ENCODE results near the gene OXTR.
"Not testable (repeated sequence)": the region's sequence is repeated elsewhere in the genome, so short reads cannot be mapped to it uniquely, and the experiment has no call there.

Gene OXTR

GRCh38 chr3:8739757-8740504, 29.5 kb downstream of the OXTR start:
- DNase-seq = no peak

- no peak for DNase-seq
These were observed 30.8 kb downstream of the OXTR start for GRCh38 chr3:8738639-8739038.

- DNase-seq = no peak
These were observed 31.6 kb downstream of the OXTR start for GRCh38 chr3:8737823-8738222.

- no peak for DNase-seq
These were observed 32.1 kb downstream of the OXTR start for GRCh38 chr3:8737301-8737700.

- DNase-seq = no peak
These were observed 33.0 kb downstream of the OXTR start for GRCh38 chr3:8736436-8736835.

- DNase-seq = no peak
These were observed 34.5 kb downstream of the OXTR start for GRCh38 chr3:8734908-8735307.

- no peak for DNase-seq
These were observed 35.1 kb downstream of the OXTR start for GRCh38 chr3:8734137-8734878.

- DNase-seq = no peak
These were observed 35.9 kb downstream of the OXTR start, which contains the start of gene CAV3 for GRCh38 chr3:8733332-8734094. TSS of gene CAV3 (plus strand) at chr3:8733802. CDS start at chr3:8733877, 75 bp downstream.

GRCh38 chr3:8732413-8732812, 37.0 kb downstream of the OXTR start:
- DNase-seq = no peak

- DNase-seq = no peak
These were observed 38.8 kb downstream of the OXTR start for GRCh38 chr3:8730656-8731055.

GRCh38 chr3:8729479-8729878, 39.9 kb downstream of the OXTR start:
- DNase-seq = no peak

- DNase-seq = no peak
These were observed 41.6 kb downstream of the OXTR start for GRCh38 chr3:8727605-8728512.

- no peak for DNase-seq
These were observed 45.2 kb downstream of the OXTR start for GRCh38 chr3:8724108-8724752.

- DNase-seq = no peak
These were observed 45.8 kb downstream of the OXTR start for GRCh38 chr3:8723612-8724011.

- DNase-seq = no peak
These were observed 46.6 kb downstream of the OXTR start for GRCh38 chr3:8722808-8723207.

- DNase-seq = not testable (repeated sequence)
These were observed 53.7 kb downstream of the OXTR start for GRCh38 chr3:8715757-8716156.

- DNase-seq = no peak
These were observed 55.3 kb downstream of the OXTR start for GRCh38 chr3:8713901-8714759.

- DNase-seq = no peak
These were observed 56.5 kb downstream of the OXTR start for GRCh38 chr3:8712908-8713255.

GRCh38 chr3:8712045-8712907, 57.1 kb downstream of the OXTR start:
- DNase-seq = no peak
